Stimulated activated naive CD4-positive, alpha-beta T cell treated with Interleukin-2 at 50 U/mL for 16 hours (primary cell): ENCODE measurements around the gene SURF1.
A peak's percentile ranks its signal among the peaks of the same experiment; 100 is the strongest.
"Not testable (repeated sequence)": the region's sequence is repeated elsewhere in the genome, so short reads cannot be mapped to it uniquely, and the experiment has no call there.

ENCODE experiments used
- DNase-seq: peaks from one replicate; lab custom pipeline; 2025; lab: John Stamatoyannopoulos, UW

SURF1 gene

DNA sequence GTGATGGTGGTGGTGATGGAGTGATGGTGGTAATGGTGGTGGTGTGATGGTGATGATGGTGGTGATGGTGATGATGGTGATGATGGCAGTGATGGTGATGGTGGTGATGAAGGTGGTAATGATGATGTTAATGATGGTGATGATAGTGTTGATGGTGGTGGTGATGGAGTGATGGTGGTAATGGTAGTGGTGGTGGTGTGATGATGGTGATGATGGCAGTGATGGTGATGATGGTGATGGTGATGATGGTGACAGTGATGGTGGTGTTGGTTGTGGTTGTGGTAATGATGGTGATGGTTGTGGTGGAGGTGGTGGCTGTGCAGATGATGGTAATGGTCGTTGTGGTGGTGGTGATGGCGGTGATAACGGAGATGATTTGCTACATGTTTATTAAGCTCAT, 27.2 kb upstream of the SURF1 start:
- no peak for DNase-seq

GRCh38 chr9:133382507-133383141, 26.3 kb upstream of the SURF1 start:
- no peak for DNase-seq

GRCh38 chr9:133380734-133381133, 24.4 kb upstream of the SURF1 start:
- no peak for DNase-seq

DNA sequence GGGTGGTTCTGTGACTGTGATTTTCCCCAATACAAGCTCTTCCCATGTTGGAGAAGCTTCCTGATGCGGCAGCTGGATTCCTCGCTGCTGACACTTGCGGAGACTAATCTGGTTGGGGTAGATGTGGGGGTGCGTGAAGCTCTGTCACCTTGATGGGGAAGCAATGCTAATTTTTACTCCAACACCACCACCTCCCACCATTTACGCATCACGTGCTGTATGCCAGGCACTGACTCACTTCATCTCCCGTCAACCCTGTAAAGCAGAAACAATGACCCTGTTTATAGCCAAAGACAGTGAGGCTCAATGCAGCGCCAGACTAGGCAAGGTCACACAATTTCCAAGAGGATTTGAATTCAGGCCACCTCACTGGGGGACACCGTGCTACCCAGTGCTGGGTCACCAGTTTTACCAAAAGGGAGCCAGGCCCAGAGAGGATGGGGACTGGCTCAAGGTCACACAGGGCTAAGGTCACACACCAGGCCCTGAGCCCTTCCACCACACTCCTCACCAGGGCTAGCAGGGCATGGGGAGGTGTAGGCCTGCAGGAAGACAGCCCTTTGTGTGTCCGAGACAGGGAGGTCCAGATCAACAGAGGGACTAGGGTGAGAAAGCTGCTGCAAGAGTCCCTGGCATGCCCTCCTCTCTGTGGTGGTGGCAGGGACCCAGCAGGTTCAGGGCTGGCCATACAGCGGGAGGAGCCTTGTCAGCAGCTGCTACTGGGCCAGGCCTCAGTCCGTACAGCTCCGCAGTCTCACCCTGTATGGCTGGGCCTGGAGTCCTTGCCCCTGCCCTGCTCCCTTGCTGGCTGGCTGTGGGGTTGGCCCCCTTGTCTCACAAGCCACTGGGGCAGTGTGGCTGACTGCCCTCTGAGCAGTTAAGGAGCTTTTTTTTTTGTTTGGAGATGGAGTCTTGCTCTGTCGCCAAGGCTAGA, 23.1 kb upstream of the SURF1 start:
- DNase-seq: no peak

DNA sequence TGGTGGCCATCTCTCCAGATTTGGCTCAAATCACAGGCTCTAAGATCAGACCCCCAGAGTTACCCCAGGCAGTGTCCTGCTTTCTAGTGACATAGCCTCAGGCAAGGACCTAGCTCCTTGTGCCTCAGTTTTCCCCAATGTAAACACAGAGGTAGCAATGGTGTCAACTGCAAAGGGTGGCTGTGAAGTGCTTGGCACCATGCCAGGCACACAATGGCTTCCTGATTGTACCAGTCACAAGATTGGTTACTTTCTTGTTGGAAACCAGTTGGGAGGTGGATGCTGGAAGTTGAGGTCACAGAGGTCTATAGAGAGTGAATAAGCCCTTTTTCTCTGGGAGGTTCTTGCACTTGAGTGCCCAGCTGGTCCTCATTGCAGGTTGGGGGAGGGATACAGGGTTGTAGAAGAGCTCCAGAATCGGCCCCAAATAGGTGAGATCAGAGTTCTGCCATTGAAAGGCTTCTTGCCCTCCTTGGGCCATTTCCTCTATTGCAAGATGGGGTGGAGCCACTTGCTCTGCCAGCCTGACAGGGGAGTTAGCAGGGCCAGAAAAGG, 22.2 kb upstream of the SURF1 start:
- no peak for DNase-seq

DNA sequence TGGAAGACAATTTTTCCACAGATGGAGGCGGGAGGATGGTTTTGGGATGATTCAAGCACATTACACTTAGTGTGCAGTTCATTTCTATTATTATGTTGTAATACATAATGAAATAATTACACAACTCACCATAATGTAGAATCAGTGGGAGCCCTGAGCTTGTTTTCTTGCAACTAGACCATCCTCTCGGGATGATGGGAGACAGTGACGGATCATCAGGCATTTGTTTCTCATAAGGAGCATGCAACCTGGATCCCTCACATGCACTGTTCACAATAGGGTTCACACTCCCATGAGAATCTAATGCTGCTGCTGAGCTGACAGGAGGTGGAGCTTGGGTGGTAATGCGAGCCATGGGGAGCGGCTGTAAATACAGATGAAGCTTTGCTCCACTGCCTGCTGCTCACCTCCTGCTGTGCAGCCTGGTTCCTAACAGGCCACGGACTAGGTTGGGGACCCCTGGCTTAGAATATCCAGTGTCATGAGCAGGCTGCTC, 21.5 kb upstream of the SURF1 start:
- DNase-seq: no peak

DNA sequence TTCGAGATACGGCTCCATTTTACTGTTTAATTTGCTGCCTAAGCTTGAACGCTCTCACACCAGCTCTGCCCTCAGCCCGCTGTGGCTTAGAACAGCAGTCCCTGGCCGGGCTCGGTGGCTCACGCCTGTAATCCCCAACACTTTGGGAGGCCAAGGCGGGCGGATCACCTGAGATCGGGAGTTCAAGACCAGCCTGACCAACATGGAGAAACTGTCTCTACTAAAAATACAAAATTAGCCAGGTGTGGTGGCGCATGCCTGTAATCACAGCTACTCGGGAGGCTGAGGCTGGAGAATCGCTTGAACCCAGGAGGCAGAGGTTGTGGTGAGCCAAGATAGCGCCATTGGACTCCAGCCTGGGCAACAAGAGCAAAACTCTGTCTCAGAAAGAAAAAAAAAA, 21.0 kb upstream of the SURF1 start:
- not testable (repeated sequence) for DNase-seq

DNA sequence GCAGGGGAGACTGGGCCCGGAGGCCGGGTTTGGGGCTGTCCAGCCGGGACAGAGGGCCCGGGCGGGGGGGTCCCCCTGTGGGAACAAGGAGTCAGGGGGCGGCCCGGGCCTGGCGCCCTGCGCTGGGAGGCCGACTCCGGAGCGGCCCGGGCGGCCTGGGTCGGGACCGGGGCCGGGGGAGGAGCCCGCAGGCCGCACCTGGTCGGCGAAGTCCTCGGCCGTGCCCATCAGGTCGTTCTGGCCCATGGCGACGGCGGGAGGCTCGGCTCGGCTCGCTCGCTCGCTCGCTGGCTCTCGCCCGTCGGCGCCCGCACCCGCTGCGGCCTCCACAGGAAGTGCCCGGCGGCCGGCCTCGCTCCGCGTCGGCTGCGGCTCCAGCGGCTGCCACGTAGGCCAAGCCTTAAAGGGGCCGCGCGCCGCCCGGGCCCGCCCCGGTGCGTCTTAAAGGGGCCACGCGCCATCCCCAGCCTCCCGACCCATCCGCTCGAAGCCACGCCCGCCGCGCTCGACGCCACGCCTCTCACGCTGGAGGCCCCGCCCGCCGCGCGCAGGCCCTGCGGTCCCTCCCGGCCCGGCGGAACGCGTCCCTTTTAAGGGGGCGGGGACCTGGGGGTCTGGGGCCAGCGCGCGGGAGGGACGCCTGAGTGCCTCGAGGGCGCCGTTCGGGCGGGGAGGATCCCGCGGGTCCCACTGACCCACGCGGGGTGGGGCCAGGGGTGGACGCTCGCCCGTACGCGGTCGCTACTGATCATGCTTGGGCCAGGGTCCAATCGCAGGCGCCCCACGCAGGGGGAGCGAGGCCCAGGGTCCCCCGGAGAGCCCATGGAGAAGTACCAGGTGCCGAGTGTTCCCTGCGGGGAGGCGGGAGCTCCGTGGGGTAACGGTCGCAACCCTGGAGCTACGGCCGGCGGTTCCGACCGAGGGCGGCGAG, 19.7 kb upstream of the SURF1 start, which contains the start of the genes STKLD1 and SURF4:
TSS of gene STKLD1 (plus strand) at position 643 of the 931 bp plus-strand sequence. CDS start at position 751, 108 bp downstream.
TSS of gene SURF4 (minus strand) at position 337 of the 931 bp plus-strand sequence. CDS start at position 246, 91 bp downstream.
- peak; percentile 92 for DNase-seq

GRCh38 chr9:133375116-133375723, 18.9 kb upstream of the SURF1 start:
- DNase-seq: no peak

DNA sequence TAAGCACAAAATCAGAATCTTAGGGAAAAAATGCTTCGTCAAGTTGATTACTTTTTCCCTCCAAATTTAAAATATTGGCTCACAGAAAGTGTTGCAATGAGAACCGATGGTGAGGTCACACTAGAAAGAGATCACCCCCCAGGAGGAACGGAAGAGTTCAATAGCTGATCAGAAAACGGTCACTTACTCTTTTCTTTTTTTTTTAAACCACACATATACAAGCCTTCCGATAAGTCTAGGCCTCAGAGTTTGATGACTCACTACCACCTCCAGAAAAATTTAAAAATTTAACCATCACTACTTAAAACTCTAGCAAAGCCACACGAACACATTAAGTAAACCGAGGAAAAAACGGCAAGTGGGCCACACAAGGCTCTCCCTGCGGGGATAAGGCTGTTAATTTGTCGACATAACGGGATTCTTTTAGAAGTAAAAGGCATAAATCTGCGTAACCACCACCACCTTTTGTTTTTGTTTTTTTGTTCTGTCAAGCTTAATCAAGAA, 18.4 kb upstream of the SURF1 start:
- DNase-seq: no peak

- DNase-seq: no peak
Observed at GRCh38 chr9:133372144-133372543, 15.9 kb upstream of the SURF1 start.

- DNase-seq: peak; percentile 83
Observed at GRCh38 chr9:133371261-133371711, 15.0 kb upstream of the SURF1 start.

- DNase-seq: peak; percentile 29
Observed at GRCh38 chr9:133370685-133371084, 14.4 kb upstream of the SURF1 start.

DNA sequence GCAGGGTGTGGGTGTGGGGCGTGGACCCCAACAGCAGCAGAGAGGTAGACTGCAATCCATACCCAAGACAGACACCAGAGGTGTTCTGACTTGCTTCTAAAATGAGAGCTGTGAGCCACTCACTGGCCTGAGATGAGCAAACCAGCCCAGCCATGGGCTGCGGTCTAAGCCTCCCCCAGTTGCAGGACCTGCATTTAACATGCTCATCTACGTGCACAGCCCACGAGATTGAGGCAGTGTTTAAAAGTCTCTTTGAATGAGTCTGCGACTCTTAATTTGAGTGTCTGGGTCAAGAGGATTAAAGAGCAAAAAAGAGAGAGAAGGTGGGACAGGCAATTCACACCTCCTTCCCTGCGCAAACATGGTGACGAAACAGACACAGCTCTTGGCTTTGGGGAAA, 13.6 kb upstream of the SURF1 start:
- DNase-seq: peak; percentile 46

- DNase-seq: no peak
Observed at GRCh38 chr9:133369422-133369821, 13.1 kb upstream of the SURF1 start.

- no peak for DNase-seq
Observed at GRCh38 chr9:133368249-133368881, 12.1 kb upstream of the SURF1 start.

- no peak for DNase-seq
Observed at GRCh38 chr9:133367778-133368177, 11.5 kb upstream of the SURF1 start.

DNA sequence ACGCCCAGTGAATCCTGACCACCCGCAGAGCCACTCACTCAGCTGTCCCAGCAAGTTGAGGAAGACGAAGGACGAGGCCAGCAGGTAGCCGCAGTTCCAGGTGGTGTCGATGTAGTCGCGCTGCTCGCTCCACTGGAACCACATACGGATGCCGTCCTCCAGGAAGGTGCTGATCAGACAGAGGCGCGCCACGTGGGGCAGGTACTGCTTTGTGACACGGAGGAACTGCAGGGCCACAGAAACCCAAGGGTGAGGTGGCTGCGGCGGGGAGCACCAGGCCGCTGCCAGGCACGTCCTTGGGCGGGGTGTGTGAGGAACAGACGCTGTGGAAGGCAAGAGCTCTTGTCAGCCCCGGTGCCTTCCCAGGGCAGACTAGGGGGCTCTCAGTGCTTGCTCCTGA, 10.9 kb upstream of the SURF1 start:
- DNase-seq: no peak

DNA sequence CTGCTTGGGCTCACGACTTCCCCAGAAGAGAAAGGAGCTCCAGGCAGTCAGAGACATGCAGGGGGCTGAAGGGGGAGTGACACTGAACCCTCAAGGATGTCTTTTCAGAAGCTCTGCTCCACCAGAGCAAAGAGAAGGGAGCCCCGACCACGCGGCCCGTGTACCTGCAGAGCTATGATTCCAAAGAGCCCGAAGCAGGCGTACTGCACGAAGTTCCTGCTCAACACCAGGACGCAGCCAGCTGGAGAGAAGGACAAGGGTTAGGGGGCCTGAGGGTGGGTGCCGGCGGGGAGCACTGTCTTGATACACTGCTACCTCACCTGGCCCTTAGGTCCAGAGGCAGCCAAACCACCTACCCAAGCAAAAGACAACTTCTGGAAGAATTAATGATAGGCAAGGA, 10.1 kb upstream of the SURF1 start:
- no peak for DNase-seq

GRCh38 chr9:133362359-133363044, 6.2 kb upstream of the SURF1 start:
- no peak for DNase-seq
